HG02884 (cell line): ENCODE results near the gene ABCC5.

Experiments
- ATAC-seq: cut with Tn5 transposase; IDR thresholded peaks from one replicate; pipeline ENCODE4 v1.9.1; 2021; ENCODE audit warnings: mild to moderate bottlenecking, moderate library complexity; ENCODE audit not compliant: unreplicated experiment

ABCC5 gene

GRCh38 chr3:183981990-183982644 is 35.6 kb downstream of the ABCC5 start:
- ATAC-seq, result no peak

GRCh38 chr3:183980403-183980802 is 37.3 kb downstream of the ABCC5 start:
- ATAC-seq, result no peak

- ATAC-seq, result no peak
Measured at GRCh38 chr3:183975981-183976662, 41.6 kb downstream of the ABCC5 start.

- ATAC-seq, result no peak
Measured at GRCh38 chr3:183968666-183969245, 48.9 kb downstream of the ABCC5 start.

- ATAC-seq, result no peak
Measured at GRCh38 chr3:183967693-183968092, 50.0 kb downstream of the ABCC5 start.

- no peak for ATAC-seq
Measured at GRCh38 chr3:183966361-183966791, 51.3 kb downstream of the ABCC5 start.

- ATAC-seq, result no peak
Measured at GRCh38 chr3:183962807-183963206, 54.9 kb downstream of the ABCC5 start.

- ATAC-seq, result no peak
Measured at GRCh38 chr3:183959214-183959613, 58.5 kb downstream of the ABCC5 start.

- no peak for ATAC-seq
Measured at GRCh38 chr3:183958775-183959174, 58.9 kb downstream of the ABCC5 start.

- no peak for ATAC-seq
Measured at GRCh38 chr3:183958226-183958625, 59.5 kb downstream of the ABCC5 start.

GRCh38 chr3:183954875-183955274 is 62.8 kb downstream of the ABCC5 start:
- no peak for ATAC-seq

- no peak for ATAC-seq
Measured at GRCh38 chr3:183953471-183954070, 64.1 kb downstream of the ABCC5 start.

GRCh38 chr3:183951459-183951858 is 66.2 kb downstream of the ABCC5 start:
- no peak for ATAC-seq

GRCh38 chr3:183949690-183950089 is 68.0 kb downstream of the ABCC5 start:
- no peak for ATAC-seq

- no peak for ATAC-seq
Measured at GRCh38 chr3:183946037-183946436, 71.6 kb downstream of the ABCC5 start.

GRCh38 chr3:183944775-183945174 is 72.9 kb downstream of the ABCC5 start:
- ATAC-seq, result no peak

- no peak for ATAC-seq
Measured at GRCh38 chr3:183943739-183944138, 73.9 kb downstream of the ABCC5 start.

- no peak for ATAC-seq
Measured at GRCh38 chr3:183941216-183941615, 76.5 kb downstream of the ABCC5 start.

- ATAC-seq, result no peak
Measured at GRCh38 chr3:183937601-183938286, 79.9 kb downstream of the ABCC5 start.

- no peak for ATAC-seq
Measured at GRCh38 chr3:183933160-183933559, 84.5 kb downstream of the ABCC5 start.

- no peak for ATAC-seq
Measured at GRCh38 chr3:183931881-183932280, 85.8 kb downstream of the ABCC5 start.
